H1 (cell line): ENCODE measurements around the gene GP1BB. TPM values are rescaled to one million over a fixed set of nuclear protein-coding genes. Genes with fewer than 3 reads are reported as not detected.

Source experiments
- CTCF ChIA-PET: fragments of 300-600 bp; sonication (Branson Sonifier 250); formaldehyde crosslinking; loops from one replicate; lab custom pipeline; 2021; ENCODE audit not compliant: partially characterized antibody; lab: Charles Lee
- POLR2A ChIA-PET: fragments of 300-600 bp; sonication (Branson Sonifier 250); formaldehyde crosslinking; loops from one replicate; lab custom pipeline; 2021; ENCODE audit warnings: inconsistent platforms; ENCODE audit not compliant: partially characterized antibody; lab: Charles Lee
- DNase-seq, 2 experiments: peaks; one replicate each; pipeline versions ENCODE4 v3.0.0 to v3.0.0-alpha.2; 2010 to 2022; ENCODE audit warnings: low spot score in 2 of 2, low read depth in 1 of 2, mixed read lengths in 1 of 2
- FAIRE-seq: peaks from 2 replicates; lab custom pipeline; 2011; peaks lifted over from hg19 to GRCh38; lab: Jason Lieb, UNC
- H2AFZ ChIP-seq: 2 replicates; pipeline ENCODE4 v1.8.1; 2012; ENCODE audit warnings: low read length, inconsistent platforms
- H2AK5ac ChIP-seq: 2 replicates; pipeline ENCODE4 v1.6.1; 2013; ENCODE audit warnings: low read depth, low read length
- H2BK120ac ChIP-seq: replicated peaks from 2 replicates; pipeline ENCODE3; 2013; ENCODE audit warnings: low read depth, low read length, inconsistent platforms
- H2BK12ac ChIP-seq: 2 replicates; pipeline ENCODE4 v1.6.1; 2013; ENCODE audit warnings: low read depth, low read length
- H2BK15ac ChIP-seq: 2 replicates; pipeline ENCODE4 v1.6.1; 2013; ENCODE audit warnings: low read length
- H2BK20ac ChIP-seq: 2 replicates; pipeline ENCODE4 v1.6.1; 2013; ENCODE audit warnings: low read length
- H2BK5ac ChIP-seq: 2 replicates; pipeline ENCODE4 v1.6.1; 2013; ENCODE audit warnings: low read depth, low read length
- H3K14ac ChIP-seq: 2 replicates; pipeline ENCODE4 v1.6.1; 2013; ENCODE audit warnings: inconsistent platforms; ENCODE audit not compliant: insufficient read length
- H3K18ac ChIP-seq: 2 replicates; pipeline ENCODE4 v1.6.1; 2013; ENCODE audit warnings: low read length; ENCODE audit errors: extremely low read depth
- H3K23ac ChIP-seq: 2 replicates; pipeline ENCODE4 v1.6.1; 2013; ENCODE audit warnings: inconsistent platforms; ENCODE audit not compliant: insufficient read length
- H3K23me2 ChIP-seq: 2 replicates; pipeline ENCODE4 v1.6.1; 2013; ENCODE audit warnings: low read depth, low read length
- H3K27ac ChIP-seq: 2 replicates; pipeline ENCODE4 v1.6.1; 2011; ENCODE audit warnings: low read depth, low read length, inconsistent platforms
- H3K27me3 ChIP-seq, 4 experiments: replicated peaks in 1 of 4; 1 replicate in 1 of 4; 2 replicates in 3 of 4; pipeline versions ENCODE4 v1.6.1 to v1.8.1; 2011 to 2013; ENCODE audit warnings: low read length in 3 of 4, mild to moderate bottlenecking in 3 of 4, inconsistent platforms in 2 of 4, mixed read lengths in 2 of 4, moderate library complexity in 1 of 4; ENCODE audit not compliant: control insufficient read depth in 3 of 4, insufficient read depth in 3 of 4; ENCODE audit errors: extremely low read depth in 1 of 4
- H3K36me3 ChIP-seq, 4 experiments: 2 replicates each; pipeline versions ENCODE4 v1.6.1 to v1.8.1; 2011 to 2013; ENCODE audit warnings: mild to moderate bottlenecking in 4 of 4, low read length in 3 of 4, moderate library complexity in 2 of 4, control low read depth in 1 of 4, inconsistent platforms in 1 of 4; ENCODE audit not compliant: insufficient read depth in 4 of 4, control insufficient read depth in 2 of 4
- H3K4ac ChIP-seq: replicated peaks from 2 replicates; pipeline ENCODE3; 2013; ENCODE audit warnings: low read length, low read depth, mixed read lengths, inconsistent platforms; ENCODE audit not compliant: insufficient read length
- H3K4me1 ChIP-seq, 4 experiments: replicated peaks in 1 of 4; 1 replicate in 1 of 4; 2 replicates in 3 of 4; pipeline versions ENCODE4 v1.6.1 to v1.8.1; 2011 to 2013; ENCODE audit warnings: low read length in 3 of 4, inconsistent platforms in 2 of 4, mixed read lengths in 1 of 4; ENCODE audit not compliant: insufficient read depth in 4 of 4, control insufficient read depth in 3 of 4
- H3K4me2 ChIP-seq, 2 experiments: 2 replicates each; pipeline versions ENCODE4 v1.6.1 to v1.8.1; 2011 to 2013; ENCODE audit warnings: low read depth in 2 of 2, low read length in 2 of 2, control low read depth in 1 of 2, inconsistent platforms in 1 of 2, mild to moderate bottlenecking in 1 of 2; ENCODE audit not compliant: insufficient read depth in 1 of 2
- H3K4me3 ChIP-seq, 4 experiments: fragments of 200-600, 300-600 bp in 1 of 4; sonication (generic), shearing (Covaris generic), sonication (Bioruptor Twin) in 1 of 4; 2 replicates each; pipeline versions ENCODE4 v1.5.1 to v1.8.1; 2011 to 2016; ENCODE audit warnings: low read length in 4 of 4, low read depth in 3 of 4, control low read depth in 2 of 4, inconsistent platforms in 2 of 4, mild to moderate bottlenecking in 2 of 4, mixed read lengths in 1 of 4, moderate library complexity in 1 of 4; ENCODE audit not compliant: insufficient read depth in 2 of 4; ENCODE audit errors: extremely low read depth in 1 of 4
- H3K56ac ChIP-seq: replicated peaks from 2 replicates; pipeline ENCODE3; 2013; ENCODE audit warnings: low read depth, mild to moderate bottlenecking, mixed read lengths, low read length, inconsistent platforms; ENCODE audit not compliant: insufficient read length
- H3K79me1 ChIP-seq: 2 replicates; pipeline ENCODE4 v1.6.1; 2013; ENCODE audit warnings: low read depth, low read length, control low read depth
- H3K79me2 ChIP-seq, 2 experiments: 2 replicates each; pipeline versions ENCODE4 v1.6.1 to v1.8.1; 2012 to 2013; ENCODE audit warnings: low read length in 2 of 2, mild to moderate bottlenecking in 2 of 2, inconsistent platforms in 1 of 2; ENCODE audit not compliant: insufficient read depth in 2 of 2, control insufficient read depth in 1 of 2
- H3K9ac ChIP-seq, 4 experiments: replicated peaks in 1 of 4; 1 replicate in 1 of 4; 2 replicates in 3 of 4; pipeline versions ENCODE4 v1.6.1 to v1.8.1; 2011 to 2013; ENCODE audit warnings: low read depth in 3 of 4, low read length in 3 of 4, control low read depth in 2 of 4, mild to moderate bottlenecking in 2 of 4, moderate library complexity in 2 of 4, inconsistent platforms in 1 of 4; ENCODE audit errors: extremely low read depth in 1 of 4
- H3K9me3 ChIP-seq, 2 experiments: 2 replicates each; pipeline versions ENCODE4 v1.6.1 to v1.8.1; 2012 to 2013; ENCODE audit warnings: mild to moderate bottlenecking in 2 of 2, moderate library complexity in 2 of 2, control low read depth in 1 of 2, inconsistent platforms in 1 of 2, low read depth in 1 of 2, low read length in 1 of 2, mixed read lengths in 1 of 2; ENCODE audit not compliant: insufficient read depth in 2 of 2
- H4K20me1 ChIP-seq, 2 experiments: replicated peaks in 1 of 2; 2 replicates each; pipeline versions ENCODE3 to v1.8.1; 2011 to 2013; ENCODE audit warnings: inconsistent platforms in 2 of 2, low read length in 2 of 2, mild to moderate bottlenecking in 1 of 2; ENCODE audit not compliant: insufficient read depth in 2 of 2, control insufficient read depth in 1 of 2
- H4K5ac ChIP-seq: 2 replicates; pipeline ENCODE4 v1.6.1; 2013; ENCODE audit warnings: low read length, low read depth, mixed read lengths, inconsistent platforms; ENCODE audit not compliant: insufficient read length
- H4K8ac ChIP-seq: 2 replicates; pipeline ENCODE4 v1.8.0; 2013; ENCODE audit warnings: mild to moderate bottlenecking, moderate library complexity, low read length, inconsistent platforms; ENCODE audit not compliant: insufficient read depth; ENCODE audit errors: extremely low read depth
- H4K91ac ChIP-seq: replicated peaks from 2 replicates; pipeline ENCODE3; 2013; ENCODE audit warnings: low read length, mixed read lengths, inconsistent platforms; ENCODE audit not compliant: insufficient read length
- CHD2 ChIP-seq: IDR thresholded peaks from 2 replicates; pipeline ENCODE4 v1.6.1; 2012; ENCODE audit warnings: low read length, improper control_type of control experiment
- HDAC2 ChIP-seq, 2 experiments: fragments of 300-600 bp in 1 of 2; sonication (generic) in 1 of 2; IDR thresholded peaks; 2 replicates each; pipeline ENCODE4 v1.6.1; 2011 to 2012; ENCODE audit warnings: low read depth in 2 of 2, low read length in 2 of 2, mild to moderate bottlenecking in 2 of 2, moderate library complexity in 2 of 2, borderline replicate concordance in 1 of 2, inconsistent platforms in 1 of 2
- RAD21 ChIP-seq, 2 experiments: IDR thresholded peaks in 1 of 2; conservative IDR thresholded peaks in 1 of 2; 2 replicates each; pipeline ENCODE4 v1.6.1; 2011; ENCODE audit warnings: low read depth in 2 of 2, low read length in 2 of 2, improper control_type of control experiment in 1 of 2, inconsistent platforms in 1 of 2, mild to moderate bottlenecking in 1 of 2, moderate library complexity in 1 of 2
- SIX5 ChIP-seq: IDR thresholded peaks from 2 replicates; pipeline ENCODE4 v1.6.1; 2011; ENCODE audit warnings: mild to moderate bottlenecking, low read depth, low read length
- SP4 ChIP-seq: IDR thresholded peaks from 2 replicates; pipeline ENCODE4 v1.6.1; 2012; ENCODE audit warnings: low read length, inconsistent platforms
- TBP ChIP-seq: IDR thresholded peaks from 2 replicates; pipeline ENCODE4 v1.6.1; 2011; ENCODE audit warnings: low read depth, low read length, improper control_type of control experiment
- TCF12 ChIP-seq: IDR thresholded peaks from 2 replicates; pipeline ENCODE4 v1.6.1; 2011; ENCODE audit warnings: low read depth, mild to moderate bottlenecking, low read length
- WGBS, 2 experiments: shearing (Covaris generic) in 1 of 2; methylation state at CpG; one replicate each; pipeline versions ENCODE4 v1.1.6 to v1.1.7; 2013 to 2015; ENCODE audit warnings: low lambda C conversion rate in 2 of 2, mixed read lengths in 2 of 2, inconsistent platforms in 1 of 2, low coverage in 1 of 2, missing lambda C conversion rate in 1 of 2; ENCODE audit not compliant: insufficient replicate concordance in 2 of 2, insufficient coverage in 1 of 2, insufficient read length in 1 of 2; ENCODE audit errors: extremely low coverage in 1 of 2, missing lambda C conversion rate in 1 of 2; 5-methylcytosine and 5-hydroxymethylcytosine counted together
- polyA plus RNA-seq, 7 experiments: library from polyadenylated mRNA; depleted of rRNA in 3 of 7; stranded (reverse) in 5 of 7; unstranded in 2 of 7; fragments of >200 nt in 5 of 7; fragments of 200-250 nt in 2 of 7; gene quantifications; 1 replicate in 5 of 7; 2 replicates in 1 of 7; 4 replicates in 1 of 7; pipeline versions ENCODE4 v1.2.1 to v1.2.3, GENCODE V29; 2011 to 2013; ENCODE audit warnings: missing spikeins in 2 of 7, mixed read lengths in 2 of 7
- total RNA-seq: library from RNA; stranded (reverse); fragmentation: NEBNext Ultra II Directional; extraction: Animal tissue kit (Norgen Biotek cat#: 25700); gene quantifications from 2 replicates; pipeline ENCODE4 v1.2.1, GENCODE V29; 2021
- TF ChIP-seq, protein P1 (sequence below): IDR thresholded peaks from 2 replicates; pipeline ENCODE4 v1.6.1; 2012; ENCODE audit warnings: inconsistent platforms
- TF ChIP-seq, protein P2 (sequence below): IDR thresholded peaks from 2 replicates; pipeline ENCODE4 v1.6.1; 2012; ENCODE audit warnings: inconsistent platforms

GP1BB gene
- total and polyA plus RNA-seq, 2 of the 8 experiments (the other 6 are each of a cell fraction or from before 2014, with no cell fraction given): 0.36 TPM; not detected in 1

DNA sequence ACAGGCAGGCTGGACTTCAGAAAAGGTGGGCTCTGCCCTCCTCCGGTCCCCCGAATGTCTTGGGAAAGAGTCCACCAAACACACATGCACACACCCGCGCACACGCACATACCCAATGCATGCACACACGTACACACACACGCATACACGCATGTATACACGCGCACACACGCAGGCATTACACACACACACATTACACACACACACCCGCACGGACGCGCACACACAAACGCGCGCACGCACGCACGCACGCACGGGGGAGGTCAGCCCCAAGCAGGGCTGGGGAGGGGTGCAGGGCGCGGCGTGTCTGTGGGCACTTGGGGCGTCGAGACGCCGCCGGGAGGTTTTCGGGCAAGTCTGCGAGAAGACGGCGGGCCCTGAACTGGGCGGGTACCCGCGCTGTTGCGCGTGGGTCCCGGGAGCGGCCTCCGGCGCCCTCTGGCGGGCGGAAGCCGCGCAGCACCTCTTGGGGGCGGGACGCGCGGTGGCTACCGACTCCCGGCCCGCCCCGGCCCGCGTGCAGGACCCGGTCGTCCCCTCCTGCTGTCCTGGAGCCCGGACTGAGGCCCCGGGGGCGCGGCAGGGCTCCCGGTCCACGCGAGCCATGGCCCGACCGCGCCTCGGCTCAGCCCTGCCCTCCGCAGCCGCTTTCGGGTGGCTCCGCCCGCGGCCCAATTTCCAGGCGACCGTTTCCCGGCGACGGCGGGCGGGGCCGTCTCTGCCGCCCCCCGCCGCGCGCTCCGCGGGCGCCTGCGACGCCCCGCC is 5.5 kb upstream of the GP1BB start:
- Histone ChIP-seq H2BK20ac (no peak overlapping the region), H4K8ac (peak overlapping the region; percentile 53; the same call in 1 of the 2 replicates), H3K4me2 (peak overlapping the region; percentile 62 to 89; a peak in 3 of 4 replicates), H4K91ac (peak overlapping the region; percentile 99), H2BK15ac (0 out of 2 replicates have a peak overlapping the region, but pooled peaks have one; percentile 89), H2BK5ac (peak overlapping the region; percentile 36; the same call in 1 of the 2 replicates), H2AFZ (no peak overlapping the region), H3K23me2 (peaks cover 21% of the 10 kb centered on the region; the same call in 1 of the 2 replicates), H3K4ac (peak overlapping the region; percentile 95), H2BK12ac (peak overlapping the region; percentile 56; the same call in 1 of the 2 replicates), H3K9me3 (no peaks in the 10 kb centered on the region; a peak in 1 of 4 replicates), H3K79me2 (no peaks in the 10 kb centered on the region), H3K4me3 (peak overlapping the region; percentile 0 to 65 (median 36); a peak in 6 of 8 replicates), H2AK5ac (peak overlapping the region; percentile 57; the same call in 1 of the 2 replicates), H3K14ac (no peak overlapping the region), H3K27me3 (peaks cover 47 to 96% (median 80%) of the 10 kb centered on the region in 4 experiments), H4K20me1 (peaks cover 12 to 23% of the 10 kb centered on the region in 2 experiments), H3K79me1 (no peaks in the 10 kb centered on the region; the same call in 1 of the 2 replicates), H3K18ac (peak overlapping the region; percentile 60; the same call in 1 of the 2 replicates), H3K9ac (no peak overlapping the region), H3K36me3 (peaks cover 0 to 5% (median 0%) of the 10 kb centered on the region in 4 experiments; a peak in 1 of 8 replicates), H3K27ac (no peak overlapping the region), H4K5ac (no peak overlapping the region), H3K23ac (no peak overlapping the region), H3K4me1 (peaks cover 0 to 30% (median 18%) of the 10 kb centered on the region in 4 experiments; a peak in 5 of 7 replicates), H3K56ac (peak overlapping the region; percentile 25), H2BK120ac (no peak overlapping the region)
- ChIA-PET POLR2A (interaction anchor here (2.4 kb wide), 1 partner anchor 38 kb away, joined by 7 read pairs; no protein-coding TSS in a partner anchor), CTCF (interaction anchor here (1.2 to 3.8 kb wide), 6 partner anchors 13 to 192 kb away, joined by 3 to 30 read pairs (median 7); no protein-coding TSS in a partner anchor)
- WGBS, 2 experiments: 34% methylated on average over 58 of the region's 96 CpGs; no CpG with 5 or more reads in 1 of the 2 experiments
- DNase-seq (peak in 1 of 2 experiments; percentile 92), FAIRE-seq (no peak)
- TF ChIP-seq SIX5: no peak
- TF ChIP-seq, protein P1, sequence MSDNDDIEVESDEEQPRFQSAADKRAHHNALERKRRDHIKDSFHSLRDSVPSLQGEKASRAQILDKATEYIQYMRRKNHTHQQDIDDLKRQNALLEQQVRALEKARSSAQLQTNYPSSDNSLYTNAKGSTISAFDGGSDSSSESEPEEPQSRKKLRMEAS: peak; percentile 42
- no peak for TF ChIP-seq CHD2
- peak; percentile 66 to 84 for TF ChIP-seq RAD21 (IDR thresholded peaks at IDR 0.05 in 1 of 2, conservative IDR thresholded peaks at IDR 0.05 in 1 of 2; ENCODE audit: low read depth in 2 of 2, low read length in 2 of 2)
- no peak for TF ChIP-seq SP4
- no peak for TF ChIP-seq TCF12
- TF ChIP-seq TBP: no peak
- TF ChIP-seq, protein P2, sequence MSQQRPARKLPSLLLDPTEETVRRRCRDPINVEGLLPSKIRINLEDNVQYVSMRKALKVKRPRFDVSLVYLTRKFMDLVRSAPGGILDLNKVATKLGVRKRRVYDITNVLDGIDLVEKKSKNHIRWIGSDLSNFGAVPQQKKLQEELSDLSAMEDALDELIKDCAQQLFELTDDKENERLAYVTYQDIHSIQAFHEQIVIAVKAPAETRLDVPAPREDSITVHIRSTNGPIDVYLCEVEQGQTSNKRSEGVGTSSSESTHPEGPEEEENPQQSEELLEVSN: peak; percentile 44; the same call in 1 of the 2 replicates
- peak in 1 of 2 experiments; percentile 69; a peak in 1 of 4 replicates for TF ChIP-seq HDAC2 (IDR thresholded peaks at IDR 0.05; ENCODE audit: borderline replicate concordance in 1 of 2, low read depth in 2 of 2, low read length in 2 of 2)
